RPMI8226 (cell line): Measurements from ENCODE around the gene VPS51.

Experiments
- DNase-seq: peaks from one replicate; pipeline ENCODE4 v3.0.0-alpha.2; 2015

VPS51 gene

DNA sequence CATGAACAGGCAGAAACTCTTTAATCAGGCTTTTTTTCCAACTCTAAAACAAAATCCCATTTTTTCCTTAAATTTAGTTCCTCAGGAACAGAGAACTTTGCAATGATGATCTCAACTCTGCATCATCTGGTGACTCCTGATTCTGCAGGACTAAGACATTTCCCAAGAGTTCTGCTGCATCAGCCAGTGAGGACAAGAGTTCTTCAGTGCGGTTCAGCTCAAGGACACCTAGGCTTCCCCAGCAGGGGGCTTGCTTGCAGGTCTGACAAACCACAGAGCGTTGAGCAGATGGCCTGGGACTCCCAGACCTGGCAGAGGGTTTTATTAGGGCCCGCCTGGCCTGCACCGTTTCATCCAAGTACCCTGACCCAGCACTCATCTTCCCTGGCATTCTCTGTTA, 18.6 kb upstream of the VPS51 start:
- DNase-seq: peak; percentile 35

DNA sequence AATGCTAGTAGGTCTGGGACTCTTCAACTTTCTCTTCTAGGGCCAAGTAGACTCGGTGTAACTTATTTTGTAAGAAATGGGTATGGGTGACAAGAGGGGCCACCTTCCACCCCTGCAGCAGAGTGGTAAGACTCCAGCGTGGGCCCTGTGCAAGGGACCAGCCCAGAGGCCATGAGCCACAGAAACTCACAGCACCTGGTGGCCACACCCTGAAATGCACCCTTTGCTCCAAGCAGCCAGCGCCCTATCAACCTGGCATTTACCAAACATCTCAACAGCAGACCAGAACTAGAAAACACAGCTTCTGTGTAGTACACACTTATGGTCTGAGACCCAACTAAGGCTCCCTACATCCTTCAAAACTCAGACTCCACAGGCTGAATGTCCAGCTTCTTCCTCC, 17.9 kb upstream of the VPS51 start:
- peak; percentile 74 for DNase-seq

DNA sequence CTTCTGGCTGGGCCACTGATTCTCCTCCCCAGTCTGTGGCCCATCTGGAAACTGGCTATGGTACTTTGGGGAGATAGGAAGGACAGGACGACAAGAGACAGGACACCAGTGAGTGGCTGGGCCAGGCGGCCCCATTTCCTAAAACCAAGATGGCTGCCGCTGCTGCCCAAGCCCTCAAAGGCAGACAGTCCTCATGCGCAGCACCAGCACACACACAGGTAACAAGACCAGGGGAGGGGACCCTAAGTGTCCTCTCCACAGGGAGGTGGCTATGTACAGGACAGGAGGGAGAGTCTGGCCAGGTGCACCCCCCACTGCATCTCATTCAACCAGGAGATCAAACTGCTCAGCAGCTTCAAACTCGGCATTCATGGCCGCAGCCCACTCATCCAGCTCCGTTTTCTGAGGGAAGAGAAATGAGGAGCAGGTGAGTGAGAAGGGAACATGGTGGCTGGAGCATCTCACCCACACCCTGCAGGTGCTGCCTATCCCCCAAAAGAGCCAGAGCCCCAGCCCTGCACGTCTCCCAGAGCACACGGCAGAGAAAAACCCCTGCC, 17.1 kb upstream of the VPS51 start:
- DNase-seq: no peak

DNA sequence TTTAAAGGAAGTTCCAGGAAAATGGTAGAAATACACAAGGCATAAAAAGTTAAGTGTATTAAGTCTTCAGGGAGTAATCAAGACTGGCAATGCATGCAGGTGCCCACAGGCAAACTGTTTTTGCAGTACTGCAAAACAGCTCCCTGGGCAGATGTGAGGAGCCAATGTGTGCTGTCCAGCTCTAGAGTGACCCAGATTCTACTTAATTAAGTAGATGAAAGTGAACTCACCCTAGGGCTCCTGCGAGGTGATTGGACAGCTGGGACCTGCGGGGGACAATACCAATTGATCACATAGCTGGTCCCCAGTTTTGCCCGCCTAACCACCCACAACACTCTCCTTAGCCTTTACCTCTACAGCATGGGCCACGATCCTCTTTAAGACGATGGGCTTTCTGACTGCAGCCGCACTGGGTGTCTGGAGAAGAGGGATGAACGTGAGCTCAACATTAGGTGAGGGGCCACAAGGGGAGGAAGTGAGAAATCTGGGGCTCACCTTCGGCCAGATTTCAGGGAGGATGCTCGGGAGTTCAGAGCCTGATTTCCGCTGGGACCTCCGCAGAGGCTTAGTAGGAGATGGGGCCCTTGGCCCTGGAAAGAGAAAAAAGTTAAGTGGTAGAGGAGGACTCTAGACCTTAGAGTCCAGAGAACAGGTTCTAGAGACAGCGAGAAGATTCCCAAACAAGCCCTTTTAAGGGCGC, 12.7 kb upstream of the VPS51 start:
- DNase-seq: no peak

DNA sequence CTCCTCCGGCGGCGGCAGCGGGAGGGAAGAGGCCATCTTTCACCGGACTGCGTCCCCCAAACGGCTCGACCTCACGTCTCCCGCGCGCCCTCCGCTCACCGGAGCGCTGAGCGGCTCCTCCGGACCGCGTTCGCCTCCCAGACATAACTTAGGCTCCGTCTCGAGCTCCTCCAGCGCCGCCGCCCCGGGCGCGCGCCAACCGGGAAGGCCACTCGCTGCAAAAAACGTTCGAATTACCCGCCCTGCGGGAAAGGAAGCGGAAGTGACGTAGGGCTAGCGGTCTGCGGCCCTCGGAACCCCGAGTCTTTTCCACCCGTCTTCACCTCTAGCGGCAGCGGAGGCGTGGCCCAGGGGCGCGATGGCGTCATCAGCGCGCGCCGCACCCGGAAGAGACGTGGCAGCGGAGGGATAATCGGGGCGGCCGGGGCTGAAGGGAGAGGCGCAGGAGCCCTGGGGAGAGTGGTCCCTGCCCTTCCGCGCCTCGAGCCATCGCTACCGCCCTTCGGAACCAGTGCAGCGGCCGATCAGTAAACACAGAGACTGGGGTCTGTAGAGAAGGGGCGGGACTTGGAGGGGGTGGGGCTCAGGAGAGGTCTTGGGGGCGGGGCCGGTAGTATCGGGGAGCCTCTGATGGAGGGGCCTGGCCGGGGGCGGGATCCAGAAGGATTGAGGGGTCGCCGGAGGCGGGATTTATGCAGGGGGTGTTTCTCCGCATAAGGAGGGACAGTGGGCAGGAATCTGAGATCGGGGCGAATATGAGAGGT, 12.0 kb upstream of the VPS51 start, which contains the start of the genes CDCA5 and ZFPL1:
Gene CDCA5 (minus strand): TSS at position 207 of the 764 bp plus-strand sequence. CDS start 62 bp downstream, at position 145.
Gene ZFPL1 (plus strand): TSS at position 389 of the 764 bp plus-strand sequence. CDS start 477 bp downstream, outside the sequence.
- DNase-seq: peak; percentile 99

DNA sequence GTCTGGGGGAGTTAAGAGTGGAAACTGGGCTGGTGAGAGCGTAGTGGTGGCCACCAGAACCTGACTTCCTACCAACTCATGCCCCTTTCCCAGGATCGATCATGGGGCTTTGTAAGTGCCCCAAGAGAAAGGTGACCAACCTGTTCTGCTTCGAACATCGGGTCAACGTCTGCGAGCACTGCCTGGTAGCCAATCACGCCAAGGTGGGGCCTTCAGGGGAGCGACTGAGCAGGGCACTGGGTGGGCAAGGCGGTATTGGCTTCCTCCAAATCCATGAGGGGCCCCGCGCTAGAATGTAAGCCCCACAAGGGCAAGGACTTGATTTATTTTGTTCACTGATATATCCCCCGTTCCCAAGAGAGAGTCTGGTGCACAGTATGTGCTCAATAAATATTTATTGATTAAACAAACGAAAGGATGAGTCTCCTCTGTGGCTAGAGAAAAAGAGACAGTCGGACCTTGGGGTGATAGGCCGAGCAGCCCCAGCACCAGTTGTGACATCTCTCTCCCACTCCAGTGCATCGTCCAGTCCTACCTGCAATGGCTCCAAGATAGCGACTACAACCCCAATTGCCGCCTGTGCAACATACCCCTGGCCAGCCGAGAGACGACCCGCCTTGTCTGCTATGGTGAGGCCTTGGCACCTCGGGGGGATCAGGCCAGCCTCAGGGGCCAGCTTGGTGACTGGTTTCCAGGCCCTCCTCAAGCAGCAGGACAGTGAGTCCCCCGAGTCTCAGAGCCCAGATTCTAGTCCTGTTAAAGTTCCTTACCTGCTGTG, 11.2 kb upstream of the VPS51 start:
- no peak for DNase-seq

DNA sequence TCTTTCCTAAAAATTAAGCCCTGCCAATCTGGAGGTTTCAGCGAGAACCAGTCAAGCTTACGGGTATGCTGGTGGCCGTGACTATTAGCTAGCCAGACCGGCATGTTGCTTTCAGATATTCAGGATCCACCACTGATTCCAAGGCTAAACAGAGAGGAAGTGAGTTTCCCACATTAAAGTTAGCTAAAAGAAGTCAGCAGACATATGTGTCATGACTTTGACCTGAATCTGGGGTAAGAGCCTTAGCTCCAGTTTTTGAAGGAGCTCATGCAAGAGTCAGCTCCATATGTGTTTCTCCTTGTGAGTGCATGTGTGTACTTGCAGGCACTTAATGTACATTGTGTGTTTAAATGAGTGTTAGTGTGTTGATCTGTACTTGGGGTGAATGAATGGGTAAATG, 10.6 kb upstream of the VPS51 start:
- DNase-seq: no peak

DNA sequence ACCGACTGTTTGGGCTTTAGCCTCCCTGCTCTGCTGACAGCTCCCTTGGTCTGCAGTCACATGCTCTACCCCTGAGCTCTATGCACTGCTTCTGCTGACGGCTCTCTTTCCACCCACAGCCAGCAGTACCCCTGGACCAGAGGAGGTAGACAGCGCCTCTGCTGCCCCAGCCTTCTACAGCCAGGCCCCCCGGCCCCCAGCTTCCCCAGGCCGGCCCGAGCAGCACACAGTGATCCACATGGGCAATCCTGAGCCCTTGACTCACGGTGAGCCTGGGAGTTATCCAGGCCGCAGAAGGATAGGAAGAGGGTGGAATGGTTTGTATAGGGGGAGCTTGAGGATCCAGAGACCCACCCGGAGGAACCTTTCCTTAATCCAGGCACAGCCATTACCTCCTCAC, 9.2 kb upstream of the VPS51 start:
- no peak for DNase-seq

DNA sequence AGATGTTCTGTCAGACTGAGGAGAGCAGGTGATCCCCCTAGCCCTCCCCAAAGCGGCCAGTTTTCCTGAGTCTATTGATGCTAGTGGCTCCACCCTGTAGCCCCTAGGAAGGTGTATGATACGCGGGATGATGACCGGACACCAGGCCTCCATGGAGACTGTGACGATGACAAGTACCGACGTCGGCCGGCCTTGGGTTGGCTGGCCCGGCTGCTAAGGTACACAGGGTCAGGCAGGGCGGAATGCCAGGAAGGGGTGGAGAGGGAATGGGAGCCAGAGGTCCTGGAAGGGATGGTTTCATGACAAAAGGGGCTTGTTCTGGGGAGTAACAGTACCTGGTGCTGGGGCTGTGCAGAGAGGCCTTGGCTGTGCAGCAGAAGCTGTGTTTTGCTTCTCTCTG, 8.8 kb upstream of the VPS51 start:
- DNase-seq: no peak

DNA sequence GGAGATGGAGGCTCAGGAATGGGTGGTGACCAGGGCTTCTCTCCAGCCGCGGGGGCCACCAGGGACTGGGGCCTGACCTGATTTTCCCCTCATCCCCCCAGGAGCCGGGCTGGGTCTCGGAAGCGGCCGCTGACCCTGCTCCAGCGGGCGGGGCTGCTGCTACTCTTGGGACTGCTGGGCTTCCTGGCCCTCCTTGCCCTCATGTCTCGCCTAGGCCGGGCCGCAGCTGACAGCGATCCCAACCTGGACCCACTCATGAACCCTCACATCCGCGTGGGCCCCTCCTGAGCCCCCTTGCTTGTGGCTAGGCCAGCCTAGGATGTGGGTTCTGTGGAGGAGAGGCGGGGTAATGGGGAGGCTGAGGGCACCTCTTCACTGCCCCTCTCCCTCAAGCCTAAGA, 8.2 kb upstream of the VPS51 start:
- no peak for DNase-seq

DNA sequence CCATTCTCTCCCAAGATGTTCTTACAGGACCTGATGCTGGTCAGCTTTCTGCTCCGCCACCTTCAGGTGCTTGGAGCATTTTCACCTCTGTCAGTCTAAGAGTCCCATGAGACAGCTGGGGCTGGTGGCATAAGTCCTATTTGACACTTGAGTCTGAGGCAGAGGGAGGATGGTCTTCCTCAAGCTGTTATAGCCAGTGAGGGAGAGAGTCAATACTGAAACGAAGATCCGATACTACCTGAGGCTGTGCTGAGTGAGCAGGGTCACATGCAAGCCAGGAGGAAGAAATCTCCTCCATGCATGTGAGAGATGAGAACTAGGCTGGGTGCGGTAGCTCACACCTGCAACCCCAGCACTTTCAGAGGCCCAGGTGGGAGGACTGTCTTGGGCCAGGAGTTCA, 6.4 kb upstream of the VPS51 start:
- DNase-seq: peak; percentile 77

DNA sequence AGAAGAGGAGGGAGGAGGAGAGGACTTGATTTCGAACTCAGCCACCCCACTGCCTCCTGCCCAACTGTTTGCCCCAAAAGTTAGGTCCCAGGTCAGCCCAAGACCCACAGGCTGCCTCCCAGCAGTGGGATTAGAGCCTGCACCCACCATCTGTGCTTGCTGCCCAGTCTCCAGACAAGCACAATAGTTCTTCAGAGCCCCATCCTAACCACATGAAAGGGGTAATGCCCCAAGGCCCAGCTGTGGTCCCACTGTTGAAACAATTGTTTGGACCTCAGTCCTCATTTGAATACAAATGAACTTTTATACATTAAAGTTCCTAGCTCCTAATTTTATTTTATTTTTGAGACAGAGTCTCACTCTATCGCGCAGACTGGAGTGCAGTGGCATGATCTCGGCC, 5.4 kb upstream of the VPS51 start:
- no peak for DNase-seq

DNA sequence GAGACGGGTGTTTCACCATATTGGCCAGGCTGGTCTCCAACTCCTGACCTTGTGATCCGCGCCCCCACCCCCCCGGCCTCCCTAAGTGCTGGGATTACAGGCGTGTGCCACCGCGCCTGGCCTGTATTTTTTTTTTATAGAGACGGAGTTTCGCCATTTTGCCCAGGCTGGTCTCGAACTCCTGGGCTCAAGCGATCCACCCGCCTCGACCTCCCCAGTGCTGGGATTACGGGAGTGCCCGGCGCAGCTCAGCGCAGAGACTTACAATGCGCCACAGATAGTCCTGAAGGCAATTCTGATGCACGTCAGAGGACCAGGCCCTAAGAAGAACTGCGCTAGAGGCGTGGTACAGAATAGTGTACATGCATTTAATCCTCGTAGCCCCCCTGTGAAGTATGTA, 587 bp upstream of the VPS51 start:
- no peak for DNase-seq

DNA sequence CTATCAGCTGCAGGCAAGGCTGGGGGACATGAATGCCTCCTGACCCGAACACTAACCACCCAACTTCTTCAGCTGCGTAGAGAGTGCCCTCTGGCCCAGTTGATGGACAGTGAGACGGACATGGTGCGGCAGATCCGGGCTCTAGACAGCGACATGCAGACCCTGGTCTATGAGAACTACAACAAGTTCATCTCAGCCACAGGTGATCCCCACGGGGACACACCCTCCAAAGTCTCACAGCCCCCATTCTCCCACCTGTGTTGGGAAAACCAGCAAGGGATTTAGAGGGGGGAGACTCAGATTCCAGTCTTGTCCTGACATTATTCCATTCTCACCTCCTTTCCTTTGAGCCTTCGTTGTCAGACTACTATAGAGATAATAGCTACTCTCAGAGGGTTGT, 912 bp downstream of the VPS51 start:
- DNase-seq: no peak

DNA sequence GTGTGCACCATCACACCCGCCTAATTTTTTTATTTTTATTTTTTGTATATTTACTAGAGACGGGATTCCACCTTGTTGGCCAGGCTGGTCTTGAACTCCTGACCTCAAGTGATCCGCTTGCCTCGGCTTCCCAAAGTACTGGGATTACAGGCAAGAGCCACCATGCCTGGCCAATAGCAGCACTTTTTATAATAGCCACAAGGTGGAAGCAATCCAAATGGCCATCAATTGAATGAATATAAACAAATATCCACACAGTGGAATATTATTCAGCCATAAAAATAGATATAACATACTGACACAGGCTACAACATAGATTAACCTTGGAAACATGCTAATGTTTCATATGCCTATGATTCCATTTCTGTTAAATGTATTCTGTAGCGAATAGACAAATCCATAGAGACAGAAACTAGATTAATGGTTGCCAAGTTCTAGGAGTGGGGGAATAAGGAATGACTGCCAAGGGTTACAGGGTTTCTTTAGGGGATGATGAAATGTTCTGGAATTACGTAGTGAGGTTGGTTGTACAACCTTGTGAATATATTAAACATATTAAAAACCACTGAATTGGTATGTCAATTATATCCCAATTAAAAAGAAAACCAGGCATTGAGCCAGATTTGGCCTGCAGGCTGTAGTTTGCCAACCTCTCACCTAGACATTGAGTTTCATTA, 4.8 kb downstream of the VPS51 start:
- DNase-seq: no peak

DNA sequence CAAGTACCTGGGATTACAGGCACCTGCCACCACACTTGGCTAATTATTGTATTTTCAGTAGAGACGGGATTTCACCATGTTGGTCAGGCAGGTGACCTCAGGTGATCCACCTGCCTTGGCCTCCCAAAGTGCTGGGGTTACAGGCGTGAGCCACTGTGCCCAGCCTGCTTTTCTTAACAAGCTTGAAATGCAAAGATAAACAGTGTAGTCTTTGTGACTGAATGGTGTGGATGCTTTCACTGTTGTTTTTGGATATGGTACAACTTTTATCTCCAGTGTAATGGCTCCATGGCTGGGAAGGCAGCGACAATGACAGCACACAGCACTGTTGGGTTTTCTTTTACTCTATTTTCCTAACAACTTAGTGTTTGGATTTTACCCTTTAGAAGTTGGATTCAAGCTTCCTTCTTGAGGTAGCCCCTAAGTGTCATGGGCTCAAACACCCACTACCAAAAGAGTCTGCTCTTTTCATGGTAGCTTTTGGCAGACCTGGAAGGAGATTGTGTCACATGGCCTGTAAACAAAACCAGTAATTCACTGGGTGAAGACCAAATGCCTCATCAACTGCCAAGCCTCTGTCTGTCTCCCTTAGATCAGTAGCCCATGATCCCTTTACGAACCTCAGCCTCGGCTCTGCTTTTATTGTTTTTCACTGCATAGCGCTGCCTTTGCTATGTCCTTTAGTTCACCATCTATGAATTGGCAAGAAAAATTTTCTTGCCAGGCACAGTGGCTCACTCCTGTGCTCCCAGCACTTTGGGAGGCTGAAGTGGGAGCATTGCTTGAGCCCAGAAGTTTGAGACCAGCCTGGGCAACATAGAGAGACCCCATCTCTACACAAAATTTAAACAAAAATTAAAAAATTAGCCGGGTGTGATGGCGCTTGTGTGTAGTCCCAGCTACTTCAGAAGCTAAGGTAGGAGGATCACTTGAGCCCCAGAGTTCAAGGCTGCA, 6.4 kb downstream of the VPS51 start:
- no peak for DNase-seq

DNA sequence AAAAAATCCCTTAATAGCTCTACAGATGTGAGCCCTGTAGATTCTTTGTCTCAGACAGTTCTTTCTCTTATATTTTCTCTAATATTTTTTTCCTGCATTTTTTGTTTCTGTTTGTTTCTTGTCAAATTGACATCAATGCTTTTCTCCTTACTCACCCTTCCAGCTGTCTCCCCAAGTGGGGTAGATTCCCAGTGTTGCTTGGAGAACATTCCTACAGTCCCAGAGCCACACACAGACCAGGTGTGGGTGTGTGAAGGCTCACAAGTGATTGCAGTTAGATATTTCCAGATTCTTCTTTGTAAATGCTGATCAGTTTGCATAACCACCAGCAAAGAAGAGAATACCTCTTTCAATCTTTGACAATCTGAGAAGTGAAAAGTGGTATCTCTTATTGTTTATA, 7.5 kb downstream of the VPS51 start:
- no peak for DNase-seq

DNA sequence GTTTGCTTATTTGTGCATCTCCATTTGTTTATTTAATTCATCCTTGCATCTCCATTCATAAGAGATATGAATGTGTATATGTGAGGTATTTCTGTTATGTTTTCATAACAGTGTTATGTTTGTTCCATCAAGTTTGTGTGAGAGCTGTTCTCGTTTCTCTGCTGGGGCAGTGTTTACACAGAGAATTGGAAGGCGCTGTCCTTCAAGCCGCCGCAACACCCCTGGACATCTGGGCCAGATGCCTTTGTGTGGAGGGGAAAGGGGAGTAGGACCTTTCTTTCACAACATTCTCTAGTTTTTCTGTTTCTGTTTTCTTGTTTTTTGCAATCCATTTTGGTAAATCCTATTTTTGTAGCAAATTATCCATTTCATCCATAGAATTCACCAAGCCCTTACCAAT, 8.6 kb downstream of the VPS51 start:
- DNase-seq: no peak

DNA sequence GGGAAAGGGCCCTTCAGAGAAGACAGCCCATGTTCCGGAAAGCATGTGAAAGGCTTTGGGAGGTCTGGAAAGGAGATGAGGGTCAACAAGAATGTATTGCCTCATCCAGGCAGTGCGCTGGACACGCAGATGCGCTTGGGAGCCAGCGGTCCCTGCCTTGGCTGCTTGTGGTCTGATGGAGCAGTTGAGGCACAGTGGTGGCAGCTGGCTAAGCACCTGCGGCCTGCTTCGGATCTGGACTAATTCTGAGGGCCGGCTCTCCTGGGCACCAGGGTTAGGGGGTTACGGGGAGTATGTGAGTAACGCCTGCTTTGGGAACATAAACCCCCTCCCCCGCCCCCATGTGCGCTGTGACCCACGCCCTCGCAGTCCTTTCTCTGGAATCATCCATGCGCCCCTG, 11.1 kb downstream of the VPS51 start:
- DNase-seq: no peak

DNA sequence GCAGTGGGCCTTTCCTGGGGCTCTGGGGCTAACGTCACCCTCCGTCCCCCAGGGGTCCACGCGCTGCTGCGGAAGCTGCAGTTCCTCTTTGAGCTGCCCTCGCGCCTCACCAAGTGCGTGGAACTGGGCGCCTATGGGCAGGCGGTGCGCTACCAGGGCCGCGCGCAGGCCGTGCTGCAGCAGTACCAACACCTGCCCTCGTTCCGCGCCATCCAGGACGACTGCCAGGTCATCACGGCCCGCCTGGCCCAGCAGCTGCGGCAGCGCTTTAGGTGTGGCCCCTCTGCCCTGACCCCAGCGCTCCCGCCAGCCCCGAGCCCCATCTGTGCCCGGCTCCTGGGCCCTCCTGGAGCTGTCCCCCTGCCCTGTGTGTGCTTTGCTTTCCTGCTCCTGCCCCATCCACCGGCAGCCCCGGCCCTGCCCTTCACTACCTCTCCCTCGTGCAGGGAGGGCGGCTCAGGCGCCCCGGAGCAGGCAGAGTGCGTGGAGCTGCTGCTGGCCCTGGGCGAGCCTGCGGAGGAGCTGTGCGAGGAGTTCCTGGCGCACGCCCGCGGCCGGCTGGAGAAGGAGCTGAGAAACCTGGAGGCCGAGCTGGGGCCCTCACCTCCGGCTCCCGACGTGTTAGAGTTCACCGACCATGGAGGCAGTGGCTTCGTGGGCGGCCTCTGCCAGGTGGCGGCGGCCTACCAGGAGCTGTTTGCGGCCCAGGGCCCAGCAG, 11.9 kb downstream of the VPS51 start:
- no peak for DNase-seq
